Glutamatergic neuron (in vitro differentiated cells): ENCODE measurements around the gene NNT. TPM values are rescaled to one million over a fixed set of nuclear protein-coding genes. Genes with fewer than 3 reads are reported as not detected.
"Not testable (repeated sequence)": the region's sequence is repeated elsewhere in the genome, so short reads cannot be mapped to it uniquely, and the experiment has no call there.

Source experiments
- DNase-seq: peaks from one replicate; pipeline ENCODE4 v3.0.0; 2022
- H3K27ac Mint-ChIP-seq: one replicate; pipeline ENCODE4 v1.8.0; 2020; ENCODE audit warnings: mild to moderate bottlenecking, mixed read lengths, inconsistent platforms; ENCODE audit not compliant: unreplicated experiment
- H3K27me3 Mint-ChIP-seq: one replicate; pipeline ENCODE4 v1.8.0; 2020; ENCODE audit warnings: mild to moderate bottlenecking, moderate library complexity, mixed read lengths, inconsistent platforms; ENCODE audit not compliant: unreplicated experiment
- H3K36me3 Mint-ChIP-seq: one replicate; pipeline ENCODE4 v1.8.0; 2020; ENCODE audit warnings: mild to moderate bottlenecking, mixed read lengths, inconsistent platforms; ENCODE audit not compliant: unreplicated experiment
- H3K4me1 Mint-ChIP-seq: one replicate; pipeline ENCODE4 v1.8.0; 2020; ENCODE audit warnings: mild to moderate bottlenecking, low read depth, mixed read lengths, inconsistent platforms; ENCODE audit not compliant: unreplicated experiment
- H3K4me3 Mint-ChIP-seq: one replicate; pipeline ENCODE4 v1.8.0; 2020; ENCODE audit warnings: mild to moderate bottlenecking, mixed read lengths, inconsistent platforms; ENCODE audit not compliant: unreplicated experiment
- H3K9me3 Mint-ChIP-seq: one replicate; pipeline ENCODE4 v1.8.0; 2020; ENCODE audit warnings: mild to moderate bottlenecking, moderate library complexity, mixed read lengths, inconsistent platforms; ENCODE audit not compliant: unreplicated experiment
- CTCF ChIP-seq: fragments of 200-600 bp; sonication (generic); IDR thresholded peaks from one replicate; pipeline ENCODE4 v1.5.0; 2021; ENCODE audit not compliant: partially characterized antibody, unreplicated experiment
- total RNA-seq: library from RNA; stranded (reverse); fragmentation: NEBNext Ultra II Directional; extraction: Animal tissue kit (Norgen Biotek cat#: 25700); gene quantifications from one replicate; pipeline ENCODE4 v1.2.1, GENCODE V29; 2021; ENCODE audit not compliant: unreplicated experiment

The NNT gene
- total RNA-seq, 1 donor from 2014 or later: 152 TPM

GRCh38 chr5:43592363-43592762 is 10.6 kb upstream of the NNT start:
- peaks cover 2% of the 10 kb centered on the region for H3K9me3 Mint-ChIP-seq
- no peaks in the 10 kb centered on the region for H3K27me3 Mint-ChIP-seq
- peaks cover 4% of the 10 kb centered on the region for H3K36me3 Mint-ChIP-seq
- no peak overlapping the region for H3K27ac Mint-ChIP-seq
- no peak for TF ChIP-seq CTCF
- no peak for DNase-seq
- no peaks in the 10 kb centered on the region for H3K4me1 Mint-ChIP-seq
- H3K4me3 Mint-ChIP-seq: no peak overlapping the region

- H3K27me3 Mint-ChIP-seq, H3K9me3 Mint-ChIP-seq, H3K4me1 Mint-ChIP-seq, DNase-seq, H3K36me3 Mint-ChIP-seq, H3K27ac Mint-ChIP-seq, H3K4me3 Mint-ChIP-seq: not testable (repeated sequence)
Measured at GRCh38 chr5:43598927-43599326, 4.1 kb upstream of the NNT start.

GRCh38 chr5:43601454-43602260 is 1.3 kb upstream of the NNT start:
- Mint-ChIP-seq H3K4me3 (peak overlapping the region; percentile 97), H3K27me3 (peaks cover 9% of the 10 kb centered on the region), H3K4me1 (peaks cover 11% of the 10 kb centered on the region), H3K9me3 (peaks cover 7% of the 10 kb centered on the region), H3K36me3 (no peaks in the 10 kb centered on the region), H3K27ac (peak overlapping the region; percentile 95)
- DNase-seq: no peak
- TF ChIP-seq CTCF: no peak

- H3K36me3 Mint-ChIP-seq: no peaks in the 10 kb centered on the region
- peaks cover 7% of the 10 kb centered on the region for H3K9me3 Mint-ChIP-seq
- peak; percentile 42 for DNase-seq
- no peak for TF ChIP-seq CTCF
- H3K4me1 Mint-ChIP-seq: peaks cover 15% of the 10 kb centered on the region
- peak overlapping the region; percentile 86 for H3K27ac Mint-ChIP-seq
- peak overlapping the region; percentile 97 for H3K4me3 Mint-ChIP-seq
- peaks cover 9% of the 10 kb centered on the region for H3K27me3 Mint-ChIP-seq
Measured at GRCh38 chr5:43603344-43604217, 601 bp downstream of the NNT start.

- Mint-ChIP-seq H3K4me1 (peaks cover 15% of the 10 kb centered on the region), H3K27ac (no peak overlapping the region), H3K27me3 (peaks cover 9% of the 10 kb centered on the region), H3K4me3 (peak overlapping the region; percentile 97), H3K9me3 (peaks cover 7% of the 10 kb centered on the region), H3K36me3 (no peaks in the 10 kb centered on the region)
- no peak for DNase-seq
- TF ChIP-seq CTCF: no peak
Measured at GRCh38 chr5:43604699-43605098, 1.7 kb downstream of the NNT start.
